DLD1 (cell line): ENCODE data around the gene RPL23.

Experiments
- in situ Hi-C: cut with HindIII; loops from 2 replicates; pipeline ENCODE4 v1.10.0; 2017; ENCODE audit warnings: low sequenced_read_pairs

RPL23 gene

GRCh38 chr17:38853292-38854219 is at the start of gene RPL23:
Gene RPL23 (minus strand): TSS chr17:38853721. CDS start chr17:38853710, 11 bp downstream.
- in situ Hi-C loops: no loop called here

DNA sequence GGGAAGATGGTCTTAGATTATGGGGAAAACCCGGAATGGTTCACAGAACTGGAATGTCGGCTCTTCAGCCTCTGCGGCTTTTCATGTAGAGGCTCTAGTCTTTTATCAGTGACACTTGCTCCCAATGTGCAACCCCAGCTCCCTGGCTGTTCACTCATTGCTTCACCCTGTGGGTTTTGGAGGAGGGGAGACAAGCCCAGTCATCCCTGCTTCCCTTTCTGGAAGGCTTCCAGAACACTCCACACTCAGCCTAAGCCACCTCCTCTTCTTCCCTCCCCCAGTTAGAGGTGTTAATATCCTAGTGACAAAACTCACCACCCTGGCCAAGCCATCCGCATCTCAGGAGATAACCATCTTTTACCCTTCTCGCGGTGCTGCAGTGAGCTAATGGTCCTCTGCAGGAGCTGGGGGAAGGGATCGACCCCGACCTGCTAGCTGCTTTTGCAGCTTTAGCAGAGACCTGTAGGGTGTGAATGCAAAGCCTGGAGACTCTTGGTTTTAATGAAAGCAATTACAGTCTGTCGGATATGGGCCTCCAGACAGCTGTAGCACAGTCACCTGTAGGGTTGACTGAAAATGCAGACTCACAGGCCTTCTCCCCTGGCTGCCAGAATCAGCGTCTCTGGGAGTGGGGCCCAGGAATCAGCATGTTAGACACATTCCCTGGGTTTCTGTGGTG is 47.6 kb upstream of the RPL23 start:
- in situ Hi-C loops: no loop called here

GRCh38 chr17:38899421-38899820 is 45.9 kb upstream of the RPL23 start:
- in situ Hi-C loops: loop anchor here (25.0 kb wide), 1 partner anchor 288 kb away; the partner anchor contains the start of gene CACNB1

- in situ Hi-C loops: loop anchor here (25.0 kb wide), 1 partner anchor 288 kb away; the partner anchor contains the start of gene CACNB1
Measured at GRCh38 chr17:38898812-38899348, 45.4 kb upstream of the RPL23 start.

- in situ Hi-C loops: loop anchor here (25.0 kb wide), 1 partner anchor 289 kb away; the partner anchor contains the start of gene CACNB1
Measured at GRCh38 chr17:38898291-38898679, 44.8 kb upstream of the RPL23 start.

GRCh38 chr17:38897671-38898290 is 44.3 kb upstream of the RPL23 start:
- in situ Hi-C loops: loop anchor here (25.0 kb wide), 1 partner anchor 290 kb away; the partner anchor contains the start of gene CACNB1

- in situ Hi-C loops: loop anchor here (25.0 kb wide), 1 partner anchor 290 kb away; the partner anchor contains the start of gene CACNB1
Measured at GRCh38 chr17:38897176-38897575, 43.7 kb upstream of the RPL23 start.

DNA sequence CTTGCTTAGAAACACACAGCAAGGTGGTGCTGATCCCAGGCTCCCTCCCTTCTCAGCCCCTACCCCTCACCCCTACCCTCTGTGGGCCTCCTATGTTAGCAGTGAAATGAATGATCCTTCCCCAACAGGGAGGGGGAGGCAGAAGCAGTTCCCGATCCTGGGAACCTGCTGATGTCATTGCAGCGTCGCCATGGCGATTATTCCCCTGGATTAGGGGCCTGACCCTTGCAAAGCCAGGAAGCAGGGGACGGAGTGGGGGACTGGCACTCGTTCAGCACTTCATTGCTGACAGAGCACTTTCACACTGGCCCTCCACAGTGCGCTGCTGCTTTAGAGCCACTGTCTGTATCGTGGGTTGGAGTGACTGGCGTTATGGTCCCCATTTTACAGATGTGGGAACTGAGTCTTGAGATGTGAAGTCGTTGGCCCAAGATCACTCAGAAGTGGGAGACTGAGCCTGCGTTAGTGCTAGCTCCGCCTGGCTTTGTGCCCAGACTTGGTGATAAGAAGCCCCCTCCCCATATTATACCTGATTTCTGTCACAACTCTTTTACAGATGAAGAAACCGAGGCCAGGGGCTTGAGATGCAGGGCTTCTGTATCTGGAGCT is 42.9 kb upstream of the RPL23 start:
- in situ Hi-C loops: loop anchor here (25.0 kb wide), 1 partner anchor 291 kb away; the partner anchor contains the start of gene CACNB1

DNA sequence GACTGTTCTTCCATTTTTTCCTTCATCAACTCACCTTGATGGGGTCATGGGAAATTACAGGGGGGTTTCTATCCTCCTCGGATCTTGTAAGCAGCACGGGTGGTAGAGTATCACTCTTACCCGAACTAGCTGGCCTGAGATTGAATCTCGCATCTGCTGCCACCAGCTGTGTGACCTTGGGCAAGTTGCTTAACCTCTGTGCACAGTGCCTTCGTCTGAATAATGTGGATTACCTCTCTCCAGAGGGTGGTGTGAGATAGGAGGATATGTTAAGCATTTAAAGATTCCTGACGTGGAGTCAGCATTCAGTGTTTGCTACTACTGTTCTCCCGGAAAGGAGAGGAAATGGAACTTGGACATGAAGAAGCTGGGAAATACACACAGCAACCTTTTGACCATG is 40.8 kb upstream of the RPL23 start:
- in situ Hi-C loops: loop anchor here (25.0 kb wide), 1 partner anchor 293 kb away; the partner anchor contains the start of gene CACNB1

GRCh38 chr17:38893607-38894006 is 40.1 kb upstream of the RPL23 start:
- in situ Hi-C loops: loop anchor here (25.0 kb wide), 1 partner anchor 294 kb away; the partner anchor contains the start of gene CACNB1

- in situ Hi-C loops: loop anchor here (25.0 kb wide), 1 partner anchor 294 kb away; the partner anchor contains the start of gene CACNB1
Measured at GRCh38 chr17:38893113-38893512, 39.6 kb upstream of the RPL23 start.

GRCh38 chr17:38892620-38893019 is 39.1 kb upstream of the RPL23 start:
- in situ Hi-C loops: loop anchor here (25.0 kb wide), 1 partner anchor 295 kb away; the partner anchor contains the start of gene CACNB1

DNA sequence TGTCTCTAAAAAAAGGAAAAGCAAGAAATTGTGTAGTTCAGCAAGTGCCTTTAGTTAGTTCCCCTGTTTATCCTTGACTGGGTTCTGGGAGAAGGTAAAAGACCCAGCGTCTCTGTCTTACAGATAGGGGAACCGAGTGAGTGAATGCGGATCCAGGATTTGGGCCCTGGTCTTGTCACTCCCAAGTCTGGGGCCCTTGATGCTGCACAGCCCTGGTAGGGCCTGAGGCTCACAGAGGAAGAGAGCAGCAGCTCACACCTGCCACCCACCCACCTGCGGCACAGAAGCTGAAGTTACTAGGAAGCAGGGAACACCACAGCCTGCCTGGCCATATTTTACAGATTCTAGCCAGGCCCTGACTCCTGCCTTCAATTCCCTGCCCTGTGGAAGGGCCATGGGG is 38.6 kb upstream of the RPL23 start:
- in situ Hi-C loops: loop anchor here (25.0 kb wide), 1 partner anchor 295 kb away; the partner anchor contains the start of gene CACNB1

- in situ Hi-C loops: loop anchor here (25.0 kb wide), 1 partner anchor 296 kb away; the partner anchor contains the start of gene CACNB1
Measured at GRCh38 chr17:38891441-38891840, 37.9 kb upstream of the RPL23 start.

- in situ Hi-C loops: loop anchor here (25.0 kb wide), 1 partner anchor 297 kb away; the partner anchor contains the start of gene CACNB1
Measured at GRCh38 chr17:38890410-38890746, 36.9 kb upstream of the RPL23 start.

DNA sequence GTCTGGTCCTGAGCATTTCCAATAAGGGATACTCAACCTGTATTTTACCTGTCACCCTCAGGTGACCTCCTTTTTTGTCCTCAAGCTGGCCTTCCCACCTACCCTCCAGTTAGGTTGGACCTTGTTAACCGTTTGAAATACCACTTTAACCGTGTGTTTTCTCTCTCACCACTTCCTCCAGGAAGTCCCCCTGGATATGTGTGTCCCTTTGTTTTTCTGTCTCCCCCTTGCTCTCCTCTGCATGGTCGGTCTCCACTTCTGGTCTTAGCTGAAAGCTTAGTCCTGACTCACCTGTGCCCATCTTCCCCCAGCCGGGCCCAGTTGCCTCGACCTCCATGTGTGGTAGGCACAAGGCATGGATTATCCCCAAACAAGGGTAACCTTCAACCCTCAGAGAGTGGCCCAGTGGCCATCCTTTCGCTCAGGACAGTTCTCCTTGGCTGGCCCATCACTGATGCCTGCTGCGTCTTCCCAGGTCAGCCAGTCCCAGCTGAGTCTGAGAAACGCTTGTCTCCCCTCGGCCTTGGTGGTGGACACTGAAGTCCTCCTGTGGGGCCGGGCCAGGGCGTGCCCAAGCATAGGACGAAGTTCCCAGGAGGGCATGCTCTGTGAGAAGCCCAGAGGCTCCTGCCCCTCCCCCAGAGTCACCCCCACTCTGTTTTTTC is 36.4 kb upstream of the RPL23 start:
- in situ Hi-C loops: loop anchor here (25.0 kb wide), 1 partner anchor 297 kb away; the partner anchor contains the start of gene CACNB1

GRCh38 chr17:38888842-38889241 is 35.3 kb upstream of the RPL23 start:
- in situ Hi-C loops: loop anchor here (25.0 kb wide), 1 partner anchor 298 kb away; the partner anchor contains the start of gene CACNB1

DNA sequence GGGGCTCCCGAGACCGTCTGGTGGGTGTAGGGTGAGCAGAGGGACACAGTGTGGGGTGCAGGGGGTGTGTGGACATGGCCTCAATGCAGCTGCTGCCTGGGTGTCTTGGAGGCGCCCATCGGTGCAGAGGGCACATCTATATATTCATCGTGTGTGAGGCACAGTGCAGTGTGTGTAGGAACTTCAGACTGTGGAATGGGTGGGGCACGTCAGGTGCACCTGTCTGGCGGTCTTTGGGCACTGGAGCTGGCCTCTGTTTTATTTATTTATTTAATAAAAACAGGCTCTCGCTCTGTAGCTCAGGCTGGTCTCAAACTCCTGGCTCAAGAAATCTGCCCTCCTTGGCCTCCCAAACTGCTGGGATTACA is 33.1 kb upstream of the RPL23 start:
- in situ Hi-C loops: loop anchor here (25.0 kb wide), 1 partner anchor 301 kb away; the partner anchor contains the start of gene CACNB1
